Stimulated activated CD8-positive, alpha-beta memory T cell treated with anti-CD3 and anti-CD28 coated beads, Interleukin-15, amount 100 ng/mL, for 24 hours (primary cell): ENCODE data around the gene PRKD2.

Experiments used
- DNase-seq: peaks from one replicate; pipeline ENCODE4 v3.0.0-alpha.2; 2020; ENCODE audit warnings: low read depth

Gene PRKD2

GRCh38 chr19:46741447-46741846 is 24.5 kb upstream of the PRKD2 start:
- no peak for DNase-seq

- no peak for DNase-seq
Measured at GRCh38 chr19:46739290-46739771, 22.4 kb upstream of the PRKD2 start.

DNA sequence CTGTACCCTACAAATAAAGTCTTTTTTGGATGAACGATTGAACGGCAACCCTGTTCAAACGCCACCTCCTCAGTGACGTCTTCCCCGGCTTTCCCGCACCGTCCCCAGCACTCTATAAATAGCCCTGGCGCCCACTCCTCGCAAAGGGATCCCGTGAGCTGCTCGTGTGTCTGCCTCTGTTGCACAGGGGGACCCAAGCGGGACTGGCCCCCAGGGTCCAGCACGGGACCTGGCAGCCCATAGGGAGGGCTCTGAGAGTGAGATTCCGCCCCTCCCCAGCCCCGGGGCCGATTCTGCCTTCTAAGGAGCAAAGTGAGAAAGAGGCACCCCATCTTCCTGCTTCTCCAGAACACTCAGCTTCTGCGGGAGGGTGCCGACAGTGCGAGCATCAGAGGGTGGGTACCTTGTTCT is 20.9 kb upstream of the PRKD2 start:
- DNase-seq, result no peak

GRCh38 chr19:46737298-46737654 is 20.4 kb upstream of the PRKD2 start:
- DNase-seq, result no peak

- no peak for DNase-seq
Measured at GRCh38 chr19:46736531-46737297, 19.8 kb upstream of the PRKD2 start.

DNA sequence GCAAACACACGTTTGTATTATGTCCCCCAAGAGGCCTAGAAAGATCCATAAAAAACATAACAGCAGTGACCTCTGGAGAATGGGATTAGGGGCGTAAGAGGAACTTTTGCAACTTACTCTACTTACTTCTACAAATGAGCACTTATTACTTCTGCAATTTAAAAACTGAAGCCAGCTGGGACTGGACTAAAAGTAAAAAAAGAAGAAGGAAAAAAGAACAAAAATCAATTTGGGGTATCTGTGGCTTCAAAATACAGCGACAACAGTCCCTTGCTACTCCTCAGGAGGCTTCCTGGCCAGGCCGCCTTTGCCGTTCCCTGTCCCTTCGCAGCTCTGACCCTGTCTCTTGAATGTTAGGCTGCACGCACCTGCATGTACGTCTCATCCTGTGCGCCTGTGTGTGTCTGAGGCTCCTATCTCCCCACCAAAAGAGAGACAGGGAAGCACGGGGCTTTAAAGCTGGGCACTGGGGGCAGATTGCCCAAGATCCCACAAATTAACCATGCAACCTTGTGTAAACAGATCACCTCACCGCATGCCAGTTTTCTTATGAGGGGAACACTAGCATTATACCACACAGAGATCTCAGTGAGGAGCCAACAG is 16.9 kb upstream of the PRKD2 start:
- no peak for DNase-seq

- no peak for DNase-seq
Measured at GRCh38 chr19:46732966-46733689, 16.2 kb upstream of the PRKD2 start.

DNA sequence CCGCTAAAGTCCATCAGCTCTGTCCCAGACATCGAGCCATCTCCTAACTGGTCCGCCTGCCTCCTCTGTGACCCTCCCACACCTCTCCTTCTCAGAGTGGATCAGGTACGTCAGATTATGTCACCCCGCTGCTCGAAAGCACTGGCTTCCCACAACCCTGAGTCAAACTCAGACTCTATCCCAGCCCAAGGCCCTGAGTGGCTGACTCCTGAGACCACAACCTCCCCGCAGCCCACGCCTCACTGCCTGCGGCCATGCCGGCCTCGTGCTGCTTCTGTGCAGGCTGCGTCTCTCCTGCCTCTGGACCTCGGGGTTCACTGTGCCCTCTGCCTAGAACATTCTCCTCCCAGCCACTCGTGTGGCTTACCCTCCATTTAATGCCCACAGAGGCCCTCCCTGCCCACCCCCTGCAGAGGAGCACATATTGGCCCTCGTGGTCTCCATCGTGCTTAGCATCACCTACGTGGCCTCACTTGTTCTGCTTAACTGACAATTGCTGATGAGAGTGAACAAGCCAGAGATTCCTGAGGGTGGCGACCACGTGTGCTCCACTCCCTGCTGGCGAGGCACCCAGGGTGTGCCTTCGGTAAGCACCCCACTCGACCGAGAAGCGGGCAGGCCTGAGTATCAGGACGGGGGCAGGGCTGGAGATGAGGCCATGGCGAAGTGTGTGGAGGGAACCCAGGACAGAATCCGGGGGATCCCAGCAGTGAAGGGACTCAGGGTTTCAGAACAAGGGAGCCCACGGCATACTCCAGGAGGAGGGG is 15.4 kb upstream of the PRKD2 start:
- DNase-seq, result no peak

- no peak for DNase-seq
Measured at GRCh38 chr19:46731584-46731983, 14.7 kb upstream of the PRKD2 start.

- DNase-seq, result no peak
Measured at GRCh38 chr19:46731007-46731501, 14.1 kb upstream of the PRKD2 start.

- no peak for DNase-seq
Measured at GRCh38 chr19:46730595-46730994, 13.7 kb upstream of the PRKD2 start.

DNA sequence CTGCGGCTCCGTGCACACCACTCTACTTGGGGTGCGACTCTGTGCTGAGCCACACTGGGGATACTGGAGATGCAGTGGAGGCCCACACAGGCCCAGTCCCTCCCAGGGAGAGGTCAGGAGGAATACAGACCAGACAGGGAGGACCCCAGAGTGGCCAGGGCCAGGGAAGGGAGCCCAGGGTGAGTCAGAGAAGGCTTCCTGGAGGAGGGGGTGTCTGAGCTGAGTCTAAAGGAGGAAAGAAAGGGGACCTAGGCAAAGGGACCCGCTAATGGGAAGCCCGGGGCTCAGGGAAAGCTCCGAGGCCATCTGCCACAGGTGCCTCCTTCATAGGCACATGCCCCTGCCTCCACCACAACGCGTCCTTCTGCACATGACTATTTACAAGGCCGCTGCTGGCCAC is 13.3 kb upstream of the PRKD2 start:
- DNase-seq, result no peak

GRCh38 chr19:46729696-46730095 is 12.8 kb upstream of the PRKD2 start:
- DNase-seq, result no peak

- peak; percentile 73 for DNase-seq
Measured at GRCh38 chr19:46728693-46729339, 11.9 kb upstream of the PRKD2 start.

- DNase-seq, result no peak
Measured at GRCh38 chr19:46728208-46728607, 11.3 kb upstream of the PRKD2 start.

DNA sequence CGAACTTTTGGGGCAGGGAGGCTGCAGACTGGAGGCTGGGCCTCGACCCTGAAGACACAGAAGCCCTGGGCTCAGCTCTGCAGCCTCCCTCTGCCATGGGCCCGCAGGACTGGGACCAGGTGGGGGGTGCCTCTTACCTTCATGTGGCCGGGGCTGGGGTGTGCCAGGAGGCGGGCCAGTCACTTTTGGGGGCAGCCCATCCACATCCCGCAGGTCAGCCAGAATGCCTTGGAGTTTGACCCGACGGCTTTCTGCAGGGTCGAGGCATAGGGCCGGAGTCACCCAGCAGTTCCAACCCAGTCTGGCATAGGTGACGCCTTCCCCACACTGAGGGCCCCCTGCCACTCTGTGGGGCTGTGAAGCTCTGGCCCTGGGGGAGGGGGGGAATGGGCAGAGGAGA is 10.8 kb upstream of the PRKD2 start:
- no peak for DNase-seq

DNA sequence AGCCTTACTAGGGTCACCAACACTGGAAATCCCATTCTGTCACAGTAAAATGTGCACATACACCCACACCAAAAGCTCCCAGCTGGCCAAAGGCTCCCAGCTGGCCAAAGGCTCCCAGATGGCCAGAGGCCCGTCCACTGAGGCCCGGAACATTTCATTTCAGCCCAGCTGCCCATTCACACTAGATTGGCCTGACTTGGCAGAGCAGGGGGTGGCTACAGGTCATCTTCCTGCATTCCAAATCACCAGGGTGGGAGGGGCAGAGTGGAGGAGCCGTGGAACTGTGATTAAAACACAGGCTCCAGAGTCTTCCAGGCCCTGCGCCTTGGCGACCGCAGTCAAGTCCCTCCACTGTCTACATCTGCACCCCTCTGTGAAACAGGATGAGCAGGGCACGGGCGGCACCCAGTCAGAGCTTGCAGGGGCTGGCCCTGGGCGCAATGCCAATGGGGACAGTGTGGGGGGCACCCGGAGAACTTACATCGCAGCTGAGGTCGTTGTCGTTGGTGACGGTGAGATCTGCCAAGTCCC is 10.1 kb upstream of the PRKD2 start:
- no peak for DNase-seq

GRCh38 chr19:46726551-46726950 is 9.6 kb upstream of the PRKD2 start:
- DNase-seq, result no peak

DNA sequence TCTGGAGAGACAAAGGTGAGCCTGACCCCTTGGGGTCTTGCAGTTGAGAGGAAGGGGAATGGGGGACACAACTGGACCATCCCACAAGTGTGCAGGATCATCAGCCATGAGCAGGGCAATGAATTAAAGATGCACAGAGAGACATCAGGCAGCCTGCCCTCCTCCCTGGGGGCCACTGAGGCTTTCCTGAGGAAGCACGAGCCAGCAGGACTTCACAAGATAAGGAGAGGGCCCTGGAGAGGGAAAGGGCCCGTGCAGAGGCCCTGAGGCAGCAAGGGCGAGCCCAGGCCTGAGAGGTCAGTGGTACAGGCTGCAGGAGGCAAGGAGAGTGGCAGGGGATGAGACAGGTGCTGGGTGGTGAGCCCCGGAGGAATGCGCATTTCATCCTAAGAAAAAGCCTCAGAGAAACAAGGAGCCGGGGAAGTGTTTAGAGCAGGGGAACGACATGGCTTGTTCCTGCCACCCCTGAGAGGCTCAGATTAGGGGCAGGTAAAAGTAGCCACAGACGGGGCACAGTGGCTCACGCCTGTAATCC is 9.0 kb upstream of the PRKD2 start:
- DNase-seq, result no peak

DNA sequence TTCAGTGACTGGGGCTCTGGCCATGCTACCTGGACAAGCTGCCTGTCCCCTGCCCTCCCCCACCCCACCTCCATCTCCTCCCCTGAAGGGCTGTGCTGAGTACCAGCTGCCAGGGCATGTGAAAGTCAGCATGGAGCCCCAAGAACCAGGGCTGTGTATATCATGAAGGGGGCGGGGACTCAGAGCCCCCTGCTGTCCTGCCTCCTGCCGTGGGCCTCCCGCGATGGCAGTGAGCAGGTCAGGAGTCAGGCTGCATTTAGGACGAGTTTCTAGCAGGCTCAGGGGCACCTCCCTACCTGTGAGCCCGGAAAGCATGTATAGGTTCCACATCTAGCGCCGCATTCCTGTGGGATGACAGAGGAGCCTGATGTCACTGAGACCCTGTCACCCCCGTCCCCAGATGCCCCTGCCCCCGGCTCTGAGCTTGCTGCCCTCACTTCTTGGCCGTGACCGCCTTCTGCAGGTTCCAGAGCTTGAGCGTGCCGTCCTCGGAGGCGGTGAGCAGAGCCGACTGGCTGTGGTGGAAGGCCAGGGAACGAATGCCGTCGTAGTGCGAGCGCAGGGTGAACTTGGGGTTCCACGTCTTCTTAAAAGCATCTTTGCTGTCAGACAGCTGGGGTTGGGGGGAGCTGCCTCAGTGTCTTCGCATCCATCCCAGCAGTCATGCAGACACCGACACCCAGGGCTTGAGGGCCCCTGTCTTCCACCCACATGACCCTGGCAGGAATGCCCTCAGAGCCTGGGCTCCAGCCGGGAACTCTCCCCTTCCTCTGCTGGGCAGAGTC is 8.3 kb upstream of the PRKD2 start:
- no peak for DNase-seq
